ENCODE data around the gene PXMP4. TPM values are rescaled to one million over a fixed set of nuclear protein-coding genes. Genes with fewer than 3 reads are reported as not detected.
A peak's percentile ranks its signal among the peaks of the same experiment; 100 is the strongest.

PXMP4 gene
- total and polyA plus RNA-seq, 9 of the 15 experiments (the other 6 are each of a cell fraction or from before 2014, with no cell fraction given): 4.8 to 29.1 (median 6.8) TPM

DNA sequence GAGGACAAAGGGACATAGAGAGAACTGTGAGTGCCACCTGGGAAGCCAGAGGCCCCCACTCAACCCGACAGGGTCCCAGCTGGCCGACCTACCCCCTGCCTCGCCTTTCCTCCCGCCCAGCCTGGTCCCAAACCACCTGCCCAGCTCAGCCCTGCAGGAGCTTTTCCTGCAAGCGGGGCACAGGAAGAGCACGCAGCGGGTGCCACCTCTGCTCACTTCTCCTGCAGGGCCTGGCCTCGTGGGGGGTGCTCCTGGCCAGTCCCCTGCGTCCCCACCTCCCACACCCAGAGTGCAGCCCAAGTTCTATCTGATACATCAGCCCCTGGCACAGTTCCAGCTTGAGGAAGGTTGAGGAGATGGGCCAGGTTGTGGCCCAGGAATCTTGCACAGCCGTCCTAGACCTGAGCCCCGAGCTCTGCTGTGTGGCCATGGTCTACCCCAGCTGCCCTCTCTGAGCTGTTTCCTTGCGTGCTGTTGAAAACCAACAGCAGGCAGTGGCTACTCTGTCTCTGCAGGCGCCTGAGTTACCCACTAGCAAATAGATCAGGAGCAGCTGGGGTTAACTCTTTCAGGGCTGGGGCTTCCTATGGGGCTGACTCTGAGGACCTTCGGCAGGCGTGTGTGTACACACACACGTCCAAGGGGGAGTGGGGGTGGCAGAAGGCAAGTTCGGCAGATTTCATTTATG lies 47.5 kb downstream of the PXMP4 start:
- ATAC-seq (peak; percentile 6), DNase-seq (ENCODE audit: extremely low read depth in 1 of 4, low spot score in 3 of 4) (peak; percentile 57 to 76 (median 61)), FAIRE-seq (peak; percentile 59)
- no TSS peak for BruUV-seq (replicated peaks)
- no peaks in the 10 kb centered on the region for H3K9me3 ChIP-seq (replicated peaks; ENCODE audit: control insufficient read depth, insufficient read depth, low read depth, low read length)
- H3K4me3 ChIP-seq: peak overlapping the region; percentile 86
- H3K4me2 ChIP-seq (ENCODE audit: insufficient read depth, low read length): peak overlapping the region; percentile 88
- peak overlapping the region; percentile 89 to 99 for H3K9ac ChIP-seq (ENCODE audit: insufficient read depth in 1 of 2, low read depth in 2 of 2, low read length in 2 of 2)
- peaks cover 7% of the 10 kb centered on the region; the same call in 1 of the 2 replicates for H4K20me1 ChIP-seq (replicated peaks; ENCODE audit: control insufficient read depth, insufficient read depth, low read length)
- peaks cover 34% of the 10 kb centered on the region for H3K79me2 ChIP-seq (ENCODE audit: control insufficient read depth, insufficient read depth, low read length)
- ChIA-PET POLR2A (interaction anchor here (1.0 to 1.9 kb wide), 5 partner anchors 9 to 200 kb away, joined by 3 to 25 read pairs (median 4); no protein-coding TSS in a partner anchor), CTCF (ENCODE audit: low intra/inter-chr PET ratio) (no interaction called here)
- peaks cover 17 to 54% of the 10 kb centered on the region in 2 experiments for H3K4me1 ChIP-seq (replicated peaks in 1 of 2; ENCODE audit: control insufficient read depth in 2 of 2, insufficient read depth in 2 of 2, low read length in 2 of 2)
- H3K27ac ChIP-seq (ENCODE audit: extremely low read depth, low read depth, low read length): peak overlapping the region; percentile 88
- H2AFZ ChIP-seq (ENCODE audit: low read depth, low read length): no peak overlapping the region
- WGBS (ENCODE audit: insufficient coverage, low coverage, missing lambda C conversion rate): 12% methylated on average over 11 of the region's 17 CpGs
- peaks cover 5% of the 10 kb centered on the region for H3K9me1 ChIP-seq (ENCODE audit: control insufficient read depth, insufficient read depth, low read length)
- in situ Hi-C loops (cut with MboI) (no loop called here), intact Hi-C loops (cut with micrococcal nuclease) (no loop called here)
- no peaks in the 10 kb centered on the region for H3K27me3 ChIP-seq (ENCODE audit: control insufficient read depth in 2 of 2, insufficient read depth in 2 of 2, low read length in 2 of 2)
- peaks cover 67% of the 10 kb centered on the region for H3K36me3 ChIP-seq (ENCODE audit: control insufficient read depth, insufficient read depth, low read length)
- no peak for TF ChIP-seq HIVEP1 (CRISPR knock-in tag; IDR thresholded peaks at IDR 0.05)
- TF ChIP-seq ELF2 (CRISPR knock-in tag; IDR thresholded peaks at IDR 0.05): no peak
- TF ChIP-seq RB1 (IDR thresholded peaks at IDR 0.05; ENCODE audit: low read depth): no peak
- TF ChIP-seq FOXJ3 (CRISPR knock-in tag; IDR thresholded peaks at IDR 0.05): no peak
- TF ChIP-seq TCF7L2 (IDR thresholded peaks at IDR 0.05; ENCODE audit: low read depth, low read length): no peak
- no peak for TF ChIP-seq ZBTB1 (CRISPR knock-in tag; IDR thresholded peaks at IDR 0.05; ENCODE audit: borderline replicate concordance, low read depth)
- no peak for TF ChIP-seq ZNF551 (CRISPR knock-in tag; IDR thresholded peaks at IDR 0.05)
- peak; percentile 74 for TF ChIP-seq BRD9 (IDR thresholded peaks at IDR 0.05; ENCODE audit: low read depth, partially characterized antibody)
- TF ChIP-seq, protein P1, sequence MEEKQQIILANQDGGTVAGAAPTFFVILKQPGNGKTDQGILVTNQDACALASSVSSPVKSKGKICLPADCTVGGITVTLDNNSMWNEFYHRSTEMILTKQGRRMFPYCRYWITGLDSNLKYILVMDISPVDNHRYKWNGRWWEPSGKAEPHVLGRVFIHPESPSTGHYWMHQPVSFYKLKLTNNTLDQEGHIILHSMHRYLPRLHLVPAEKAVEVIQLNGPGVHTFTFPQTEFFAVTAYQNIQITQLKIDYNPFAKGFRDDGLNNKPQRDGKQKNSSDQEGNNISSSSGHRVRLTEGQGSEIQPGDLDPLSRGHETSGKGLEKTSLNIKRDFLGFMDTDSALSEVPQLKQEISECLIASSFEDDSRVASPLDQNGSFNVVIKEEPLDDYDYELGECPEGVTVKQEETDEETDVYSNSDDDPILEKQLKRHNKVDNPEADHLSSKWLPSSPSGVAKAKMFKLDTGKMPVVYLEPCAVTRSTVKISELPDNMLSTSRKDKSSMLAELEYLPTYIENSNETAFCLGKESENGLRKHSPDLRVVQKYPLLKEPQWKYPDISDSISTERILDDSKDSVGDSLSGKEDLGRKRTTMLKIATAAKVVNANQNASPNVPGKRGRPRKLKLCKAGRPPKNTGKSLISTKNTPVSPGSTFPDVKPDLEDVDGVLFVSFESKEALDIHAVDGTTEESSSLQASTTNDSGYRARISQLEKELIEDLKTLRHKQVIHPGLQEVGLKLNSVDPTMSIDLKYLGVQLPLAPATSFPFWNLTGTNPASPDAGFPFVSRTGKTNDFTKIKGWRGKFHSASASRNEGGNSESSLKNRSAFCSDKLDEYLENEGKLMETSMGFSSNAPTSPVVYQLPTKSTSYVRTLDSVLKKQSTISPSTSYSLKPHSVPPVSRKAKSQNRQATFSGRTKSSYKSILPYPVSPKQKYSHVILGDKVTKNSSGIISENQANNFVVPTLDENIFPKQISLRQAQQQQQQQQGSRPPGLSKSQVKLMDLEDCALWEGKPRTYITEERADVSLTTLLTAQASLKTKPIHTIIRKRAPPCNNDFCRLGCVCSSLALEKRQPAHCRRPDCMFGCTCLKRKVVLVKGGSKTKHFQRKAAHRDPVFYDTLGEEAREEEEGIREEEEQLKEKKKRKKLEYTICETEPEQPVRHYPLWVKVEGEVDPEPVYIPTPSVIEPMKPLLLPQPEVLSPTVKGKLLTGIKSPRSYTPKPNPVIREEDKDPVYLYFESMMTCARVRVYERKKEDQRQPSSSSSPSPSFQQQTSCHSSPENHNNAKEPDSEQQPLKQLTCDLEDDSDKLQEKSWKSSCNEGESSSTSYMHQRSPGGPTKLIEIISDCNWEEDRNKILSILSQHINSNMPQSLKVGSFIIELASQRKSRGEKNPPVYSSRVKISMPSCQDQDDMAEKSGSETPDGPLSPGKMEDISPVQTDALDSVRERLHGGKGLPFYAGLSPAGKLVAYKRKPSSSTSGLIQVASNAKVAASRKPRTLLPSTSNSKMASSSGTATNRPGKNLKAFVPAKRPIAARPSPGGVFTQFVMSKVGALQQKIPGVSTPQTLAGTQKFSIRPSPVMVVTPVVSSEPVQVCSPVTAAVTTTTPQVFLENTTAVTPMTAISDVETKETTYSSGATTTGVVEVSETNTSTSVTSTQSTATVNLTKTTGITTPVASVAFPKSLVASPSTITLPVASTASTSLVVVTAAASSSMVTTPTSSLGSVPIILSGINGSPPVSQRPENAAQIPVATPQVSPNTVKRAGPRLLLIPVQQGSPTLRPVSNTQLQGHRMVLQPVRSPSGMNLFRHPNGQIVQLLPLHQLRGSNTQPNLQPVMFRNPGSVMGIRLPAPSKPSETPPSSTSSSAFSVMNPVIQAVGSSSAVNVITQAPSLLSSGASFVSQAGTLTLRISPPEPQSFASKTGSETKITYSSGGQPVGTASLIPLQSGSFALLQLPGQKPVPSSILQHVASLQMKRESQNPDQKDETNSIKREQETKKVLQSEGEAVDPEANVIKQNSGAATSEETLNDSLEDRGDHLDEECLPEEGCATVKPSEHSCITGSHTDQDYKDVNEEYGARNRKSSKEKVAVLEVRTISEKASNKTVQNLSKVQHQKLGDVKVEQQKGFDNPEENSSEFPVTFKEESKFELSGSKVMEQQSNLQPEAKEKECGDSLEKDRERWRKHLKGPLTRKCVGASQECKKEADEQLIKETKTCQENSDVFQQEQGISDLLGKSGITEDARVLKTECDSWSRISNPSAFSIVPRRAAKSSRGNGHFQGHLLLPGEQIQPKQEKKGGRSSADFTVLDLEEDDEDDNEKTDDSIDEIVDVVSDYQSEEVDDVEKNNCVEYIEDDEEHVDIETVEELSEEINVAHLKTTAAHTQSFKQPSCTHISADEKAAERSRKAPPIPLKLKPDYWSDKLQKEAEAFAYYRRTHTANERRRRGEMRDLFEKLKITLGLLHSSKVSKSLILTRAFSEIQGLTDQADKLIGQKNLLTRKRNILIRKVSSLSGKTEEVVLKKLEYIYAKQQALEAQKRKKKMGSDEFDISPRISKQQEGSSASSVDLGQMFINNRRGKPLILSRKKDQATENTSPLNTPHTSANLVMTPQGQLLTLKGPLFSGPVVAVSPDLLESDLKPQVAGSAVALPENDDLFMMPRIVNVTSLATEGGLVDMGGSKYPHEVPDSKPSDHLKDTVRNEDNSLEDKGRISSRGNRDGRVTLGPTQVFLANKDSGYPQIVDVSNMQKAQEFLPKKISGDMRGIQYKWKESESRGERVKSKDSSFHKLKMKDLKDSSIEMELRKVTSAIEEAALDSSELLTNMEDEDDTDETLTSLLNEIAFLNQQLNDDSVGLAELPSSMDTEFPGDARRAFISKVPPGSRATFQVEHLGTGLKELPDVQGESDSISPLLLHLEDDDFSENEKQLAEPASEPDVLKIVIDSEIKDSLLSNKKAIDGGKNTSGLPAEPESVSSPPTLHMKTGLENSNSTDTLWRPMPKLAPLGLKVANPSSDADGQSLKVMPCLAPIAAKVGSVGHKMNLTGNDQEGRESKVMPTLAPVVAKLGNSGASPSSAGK (IDR thresholded peaks at IDR 0.05): no peak
